GM19043 (cell line): ENCODE measurements around the gene DNAJC19.

Experiments
- ATAC-seq: cut with Tn5 transposase; IDR thresholded peaks from one replicate; pipeline ENCODE4 v1.9.1; 2021; ENCODE audit warnings: low read depth; ENCODE audit not compliant: unreplicated experiment

Gene DNAJC19

DNA sequence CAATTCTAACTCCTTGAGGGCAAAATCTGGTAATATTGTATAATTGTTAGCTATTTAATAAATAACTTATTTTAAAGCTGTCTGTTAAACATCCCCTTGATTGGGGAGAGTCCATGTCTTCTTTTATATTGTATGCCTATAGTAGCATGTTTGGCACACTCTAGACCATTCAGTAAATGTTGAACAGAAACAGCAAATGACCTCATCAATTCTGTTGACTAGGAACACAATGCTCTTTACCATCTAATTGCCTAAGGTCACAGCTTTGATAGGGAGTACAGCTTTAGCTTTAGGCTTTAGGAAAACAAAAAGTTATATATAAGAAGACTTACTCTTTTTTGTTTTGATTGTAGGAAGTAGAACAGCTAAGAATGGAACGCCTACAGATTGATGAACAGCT lies 27.0 kb downstream of the DNAJC19 start:
- ATAC-seq, result no peak

DNA sequence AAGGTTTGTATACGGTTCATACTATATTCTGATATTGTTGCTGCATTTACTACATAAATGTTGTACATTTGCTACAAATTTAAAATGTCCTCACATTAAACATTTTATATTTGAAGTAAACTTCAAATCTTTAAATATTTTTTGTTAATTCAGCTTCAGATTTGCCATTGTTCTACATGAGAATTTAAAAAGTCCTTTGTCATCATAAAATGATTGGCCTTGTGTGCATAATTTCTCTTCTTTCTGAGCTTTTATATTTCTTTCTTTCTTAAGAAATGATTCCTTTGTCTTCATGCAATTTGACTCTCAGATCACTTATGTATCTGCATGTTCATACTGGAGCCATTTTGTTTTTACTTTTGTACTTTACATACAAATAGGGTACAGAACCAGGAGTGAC lies 28.0 kb downstream of the DNAJC19 start:
- ATAC-seq, result no peak

DNA sequence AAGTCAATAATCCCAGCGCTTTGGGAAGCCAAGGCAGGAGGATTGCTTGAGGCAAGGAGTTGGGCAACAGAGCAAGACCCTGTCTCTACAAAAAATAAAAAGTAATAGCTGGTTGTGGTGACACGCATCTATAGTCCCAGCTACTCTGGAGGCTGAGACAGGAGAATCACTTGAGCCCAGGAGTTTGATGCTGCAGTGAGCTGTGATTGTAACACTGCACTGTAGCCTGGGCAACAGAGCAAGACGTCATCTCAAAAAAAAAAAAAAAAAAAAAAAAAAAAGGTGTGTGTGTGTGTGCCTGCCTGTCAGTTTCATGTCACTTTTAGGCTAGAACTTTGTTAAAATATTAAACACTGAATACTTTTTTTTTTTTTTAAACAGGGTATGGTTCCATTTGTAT lies 28.4 kb downstream of the DNAJC19 start:
- no peak for ATAC-seq

DNA sequence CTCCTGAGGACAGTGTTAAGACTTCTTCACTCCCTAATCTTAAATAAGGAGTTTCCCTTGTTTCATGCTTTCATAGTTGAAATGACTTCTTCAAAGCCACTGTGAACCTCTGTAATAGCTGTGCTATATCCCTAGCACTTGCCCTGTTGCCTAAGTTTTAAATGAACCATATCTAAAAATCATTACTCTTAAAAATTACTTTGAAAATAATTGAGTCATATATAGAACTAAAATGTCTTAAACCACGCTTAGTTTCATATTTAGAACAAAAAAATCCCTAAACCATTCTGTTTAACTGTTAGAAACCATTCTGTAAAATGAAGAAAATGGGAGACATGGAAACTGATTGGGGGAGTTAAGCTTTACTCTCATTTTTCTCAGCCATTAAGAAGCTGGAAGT lies 29.8 kb downstream of the DNAJC19 start:
- ATAC-seq, result no peak

DNA sequence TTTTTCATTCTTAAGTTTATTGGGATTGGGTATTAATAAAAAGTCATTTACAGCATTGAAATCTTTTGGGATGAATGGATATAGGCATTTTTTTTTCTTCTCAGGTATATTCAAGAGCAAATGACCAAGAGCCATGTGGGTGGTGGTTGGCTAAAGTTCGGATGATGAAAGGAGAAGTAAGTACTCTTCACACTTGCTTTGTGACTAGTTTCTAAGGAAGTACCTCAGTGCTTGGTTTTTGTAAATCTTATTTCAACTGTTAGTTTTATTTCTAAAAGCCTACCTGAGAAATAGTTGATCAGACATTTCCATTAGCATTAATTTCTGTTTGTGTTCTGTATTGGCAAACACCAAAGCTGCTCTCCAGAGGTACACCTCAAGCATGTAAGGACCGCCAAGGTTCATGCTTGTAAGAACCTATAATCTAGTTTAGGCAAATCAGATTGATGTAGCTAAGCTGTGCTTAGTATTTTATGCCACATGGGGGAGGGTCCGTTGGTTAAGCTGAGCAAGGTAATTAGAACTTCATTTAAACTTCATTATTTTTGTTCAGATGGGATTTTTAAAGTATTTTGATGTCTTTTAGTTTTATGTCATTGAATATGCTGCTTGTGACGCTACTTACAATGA lies 41.7 kb downstream of the DNAJC19 start:
- peak; percentile 77 for ATAC-seq

DNA sequence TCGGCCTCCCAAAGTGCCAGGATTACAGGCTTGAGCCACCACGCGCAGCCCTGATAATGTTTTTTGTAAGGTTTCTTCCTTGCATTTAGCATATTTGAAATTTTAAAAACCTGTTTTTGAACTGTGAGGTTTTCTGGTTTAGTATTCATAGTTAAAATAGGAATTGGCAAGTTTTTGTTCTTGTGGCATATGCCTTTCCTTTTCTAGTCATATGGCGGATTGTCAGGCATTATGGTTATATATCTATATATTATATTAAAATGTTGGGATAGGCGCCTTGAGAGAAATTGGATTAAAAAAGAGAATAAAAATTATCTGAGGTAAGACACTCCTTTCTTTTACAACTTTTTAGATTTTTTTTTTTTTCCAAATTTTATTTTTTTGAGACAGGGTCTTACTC lies 48.7 kb downstream of the DNAJC19 start:
- ATAC-seq, result no peak

DNA sequence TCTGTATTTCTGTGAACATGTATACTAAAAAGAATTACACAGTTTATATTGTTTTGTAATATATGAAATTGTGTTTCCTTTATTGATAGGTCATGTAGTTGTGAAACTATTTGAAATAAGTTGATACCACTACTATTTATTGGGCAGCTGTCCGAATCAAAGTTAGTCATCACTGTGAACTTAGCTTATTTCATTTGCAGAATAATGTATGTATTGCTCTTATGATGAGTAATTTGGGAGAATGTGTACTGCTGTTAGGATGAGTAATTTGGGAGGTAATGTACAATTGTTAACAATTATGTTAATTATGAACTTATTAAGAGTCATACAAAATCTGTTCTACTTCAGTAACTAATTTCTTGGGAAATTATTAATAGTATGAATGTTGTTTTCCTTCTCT lies 54.9 kb downstream of the DNAJC19 start:
- ATAC-seq, result no peak
